WTC11 (cell line): ENCODE results near the gene NAGA.

Experiments
- ATF2 ChIP-seq: sonication (generic); formaldehyde crosslinking; IDR thresholded peaks from 2 replicates; pipeline ENCODE4 v1.8.1; 2022; ENCODE audit warnings: low read depth, missing genetic modification reagents, borderline replicate concordance
- CREM ChIP-seq: sonication (generic); formaldehyde crosslinking; IDR thresholded peaks from 2 replicates; pipeline ENCODE4 v1.8.1; 2022; ENCODE audit warnings: mild to moderate bottlenecking, missing genetic modification reagents, moderate library complexity
- CTCF ChIP-seq: fragments of 200-600 bp; IDR thresholded peaks from 2 replicates; pipeline ENCODE4 v1.8.0; 2022; ENCODE audit warnings: antibody characterized with exemption
- IRF1 ChIP-seq: sonication (generic); formaldehyde crosslinking; IDR thresholded peaks from 2 replicates; pipeline ENCODE4 v1.8.0; 2023; ENCODE audit warnings: missing genetic modification reagents
- NR1H2 ChIP-seq: sonication (generic); formaldehyde crosslinking; IDR thresholded peaks from 2 replicates; pipeline ENCODE4 v1.9.0; 2021; ENCODE audit warnings: mild to moderate bottlenecking, moderate library complexity, missing genetic modification reagents
- NR2C2 ChIP-seq: sonication (generic); formaldehyde crosslinking; IDR thresholded peaks from 2 replicates; pipeline ENCODE4 v1.8.0; 2022; ENCODE audit warnings: mild to moderate bottlenecking, missing genetic modification reagents
- RORB ChIP-seq: fragments of 250-450 bp; sonication (Bioruptor Pico); IDR thresholded peaks from 2 replicates; pipeline ENCODE4 v1.9.0; 2021; ENCODE audit warnings: mild to moderate bottlenecking
- SMAD3 ChIP-seq: sonication (generic); formaldehyde crosslinking; IDR thresholded peaks from 2 replicates; pipeline ENCODE4 v1.8.0; 2022; ENCODE audit warnings: missing genetic modification reagents, mild to moderate bottlenecking, borderline replicate concordance
- SMAD4 ChIP-seq: sonication (generic); formaldehyde crosslinking; IDR thresholded peaks from 2 replicates; pipeline ENCODE4 v1.8.0; 2022; ENCODE audit warnings: mild to moderate bottlenecking, missing genetic modification reagents
- SP1 ChIP-seq: sonication (generic); formaldehyde crosslinking; conservative IDR thresholded peaks from 2 replicates; pipeline ENCODE4 v1.8.1; 2022; ENCODE audit warnings: missing genetic modification reagents
- TEAD4 ChIP-seq: sonication (generic); formaldehyde crosslinking; IDR thresholded peaks from 2 replicates; pipeline ENCODE4 v1.8.0; 2022; ENCODE audit warnings: mild to moderate bottlenecking, missing genetic modification reagents
- TF ChIP-seq, protein P1 (sequence below): fragments of 250-450 bp; sonication (Bioruptor Pico); IDR thresholded peaks from 2 replicates; pipeline ENCODE4 v1.9.0; 2021; ENCODE audit warnings: moderate library complexity, mild to moderate bottlenecking, inconsistent platforms, borderline replicate concordance
- TF ChIP-seq, protein P2 (sequence below): sonication (generic); formaldehyde crosslinking; IDR thresholded peaks from 2 replicates; pipeline ENCODE4 v1.8.1; 2022; ENCODE audit warnings: missing genetic modification reagents, borderline replicate concordance
- TF ChIP-seq, protein P3 (sequence below): sonication (generic); formaldehyde crosslinking; IDR thresholded peaks from 2 replicates; pipeline ENCODE4 v1.8.1; 2023; ENCODE audit warnings: mild to moderate bottlenecking, moderate library complexity, missing genetic modification reagents

GRCh38 chr22:42035256-42035655, 35.4 kb downstream of the NAGA start:
- TF ChIP-seq CTCF (no peak), SMAD3 (CRISPR knock-in tag) (no peak), SP1 (CRISPR knock-in tag) (no peak), ATF2 (no peak), TEAD4 (CRISPR knock-in tag) (no peak), CREM (no peak), SMAD4 (no peak), RORB (CRISPR knock-in tag) (no peak), NR2C2 (CRISPR knock-in tag) (no peak), IRF1 (no peak), NR1H2 (CRISPR knock-in tag) (no peak)
- TF ChIP-seq, protein P1, sequence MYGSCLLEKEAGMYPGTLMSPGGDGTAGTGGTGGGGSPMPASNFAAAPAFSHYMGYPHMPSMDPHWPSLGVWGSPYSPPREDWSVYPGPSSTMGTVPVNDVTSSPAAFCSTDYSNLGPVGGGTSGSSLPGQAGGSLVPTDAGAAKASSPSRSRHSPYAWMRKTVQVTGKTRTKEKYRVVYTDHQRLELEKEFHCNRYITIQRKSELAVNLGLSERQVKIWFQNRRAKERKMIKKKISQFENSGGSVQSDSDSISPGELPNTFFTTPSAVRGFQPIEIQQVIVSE (CRISPR knock-in tag) = no peak
- TF ChIP-seq, protein P2, sequence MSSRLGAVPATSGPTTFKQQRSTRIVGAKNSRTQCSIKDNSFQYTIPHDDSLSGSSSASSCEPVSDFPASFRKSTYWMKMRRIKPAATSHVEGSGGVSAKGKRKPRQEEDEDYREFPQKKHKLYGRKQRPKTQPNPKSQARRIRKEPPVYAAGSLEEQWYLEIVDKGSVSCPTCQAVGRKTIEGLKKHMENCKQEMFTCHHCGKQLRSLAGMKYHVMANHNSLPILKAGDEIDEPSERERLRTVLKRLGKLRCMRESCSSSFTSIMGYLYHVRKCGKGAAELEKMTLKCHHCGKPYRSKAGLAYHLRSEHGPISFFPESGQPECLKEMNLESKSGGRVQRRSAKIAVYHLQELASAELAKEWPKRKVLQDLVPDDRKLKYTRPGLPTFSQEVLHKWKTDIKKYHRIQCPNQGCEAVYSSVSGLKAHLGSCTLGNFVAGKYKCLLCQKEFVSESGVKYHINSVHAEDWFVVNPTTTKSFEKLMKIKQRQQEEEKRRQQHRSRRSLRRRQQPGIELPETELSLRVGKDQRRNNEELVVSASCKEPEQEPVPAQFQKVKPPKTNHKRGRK (CRISPR knock-in tag) = no peak
- TF ChIP-seq, protein P3, sequence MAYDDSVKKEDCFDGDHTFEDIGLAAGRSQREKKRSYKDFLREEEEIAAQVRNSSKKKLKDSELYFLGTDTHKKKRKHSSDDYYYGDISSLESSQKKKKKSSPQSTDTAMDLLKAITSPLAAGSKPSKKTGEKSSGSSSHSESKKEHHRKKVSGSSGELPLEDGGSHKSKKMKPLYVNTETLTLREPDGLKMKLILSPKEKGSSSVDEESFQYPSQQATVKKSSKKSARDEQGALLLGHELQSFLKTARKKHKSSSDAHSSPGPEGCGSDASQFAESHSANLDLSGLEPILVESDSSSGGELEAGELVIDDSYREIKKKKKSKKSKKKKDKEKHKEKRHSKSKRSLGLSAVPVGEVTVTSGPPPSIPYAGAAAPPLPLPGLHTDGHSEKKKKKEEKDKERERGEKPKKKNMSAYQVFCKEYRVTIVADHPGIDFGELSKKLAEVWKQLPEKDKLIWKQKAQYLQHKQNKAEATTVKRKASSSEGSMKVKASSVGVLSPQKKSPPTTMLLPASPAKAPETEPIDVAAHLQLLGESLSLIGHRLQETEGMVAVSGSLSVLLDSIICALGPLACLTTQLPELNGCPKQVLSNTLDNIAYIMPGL (CRISPR knock-in tag) = no peak
